Measurements from ENCODE around the gene MALAT1.
"Not testable (repeated sequence)": the region's sequence is repeated elsewhere in the genome, so short reads cannot be mapped to it uniquely, and the experiment has no call there.

Gene MALAT1

DNA sequence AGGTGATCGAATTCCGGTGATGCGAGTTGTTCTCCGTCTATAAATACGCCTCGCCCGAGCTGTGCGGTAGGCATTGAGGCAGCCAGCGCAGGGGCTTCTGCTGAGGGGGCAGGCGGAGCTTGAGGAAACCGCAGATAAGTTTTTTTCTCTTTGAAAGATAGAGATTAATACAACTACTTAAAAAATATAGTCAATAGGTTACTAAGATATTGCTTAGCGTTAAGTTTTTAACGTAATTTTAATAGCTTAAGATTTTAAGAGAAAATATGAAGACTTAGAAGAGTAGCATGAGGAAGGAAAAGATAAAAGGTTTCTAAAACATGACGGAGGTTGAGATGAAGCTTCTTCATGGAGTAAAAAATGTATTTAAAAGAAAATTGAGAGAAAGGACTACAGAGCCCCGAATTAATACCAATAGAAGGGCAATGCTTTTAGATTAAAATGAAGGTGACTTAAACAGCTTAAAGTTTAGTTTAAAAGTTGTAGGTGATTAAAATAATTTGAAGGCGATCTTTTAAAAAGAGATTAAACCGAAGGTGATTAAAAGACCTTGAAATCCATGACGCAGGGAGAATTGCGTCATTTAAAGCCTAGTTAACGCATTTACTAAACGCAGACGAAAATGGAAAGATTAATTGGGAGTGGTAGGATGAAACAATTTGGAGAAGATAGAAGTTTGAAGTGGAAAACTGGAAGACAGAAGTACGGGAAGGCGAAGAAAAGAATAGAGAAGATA, at the start of gene MALAT1:
TSS of gene MALAT1 (plus strand) at position 69 of the 736 bp plus-strand sequence.
- no peaks in the 10 kb centered on the region for H3K27me3 Mint-ChIP-seq
- H3K27ac Mint-ChIP-seq = no peak within 1 kb of the TSS
- H3K4me1 Mint-ChIP-seq (ENCODE audit: low read depth) = peaks cover 36% of the 10 kb centered on the region
- peaks cover 23% of the 10 kb centered on the region for H3K36me3 Mint-ChIP-seq
- H3K9me3 Mint-ChIP-seq (ENCODE audit: low read depth) = no peaks in the 10 kb centered on the region
- H3K4me3 Mint-ChIP-seq = no peak within 1 kb of the TSS

- not testable (repeated sequence) for H3K27ac Mint-ChIP-seq; H3K27me3 Mint-ChIP-seq; H3K4me3 Mint-ChIP-seq; H3K9me3 Mint-ChIP-seq (ENCODE audit: low read depth); H3K36me3 Mint-ChIP-seq
- H3K4me1 Mint-ChIP-seq (ENCODE audit: low read depth) = peaks cover 25% of the 10 kb centered on the region
Observed at GRCh38 chr11:65451301-65451700, 47.5 kb upstream of the MALAT1 start.

DNA sequence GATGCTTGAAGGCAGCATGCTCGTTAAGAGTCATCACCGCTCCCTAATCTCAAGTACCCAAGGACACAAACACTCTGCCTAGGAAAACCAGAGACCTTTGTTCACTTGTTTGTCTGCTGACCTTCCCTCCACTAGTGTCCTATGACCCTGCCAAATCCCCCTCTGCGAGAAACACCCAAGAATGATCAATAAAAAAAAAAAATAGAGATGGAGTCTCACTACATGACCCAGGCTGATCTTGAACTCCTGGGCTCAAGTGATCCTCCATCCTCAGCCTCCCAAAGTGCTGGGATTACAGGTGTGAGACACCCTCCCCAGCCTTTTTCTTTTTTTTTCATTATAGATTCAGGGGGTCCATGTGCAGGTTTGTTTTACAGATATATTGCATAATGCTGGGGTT, 46.6 kb upstream of the MALAT1 start:
- not testable (repeated sequence) for H3K27ac Mint-ChIP-seq; H3K27me3 Mint-ChIP-seq; H3K36me3 Mint-ChIP-seq; H3K9me3 Mint-ChIP-seq (ENCODE audit: low read depth); H3K4me3 Mint-ChIP-seq
- H3K4me1 Mint-ChIP-seq (ENCODE audit: low read depth) = peaks cover 28% of the 10 kb centered on the region

DNA sequence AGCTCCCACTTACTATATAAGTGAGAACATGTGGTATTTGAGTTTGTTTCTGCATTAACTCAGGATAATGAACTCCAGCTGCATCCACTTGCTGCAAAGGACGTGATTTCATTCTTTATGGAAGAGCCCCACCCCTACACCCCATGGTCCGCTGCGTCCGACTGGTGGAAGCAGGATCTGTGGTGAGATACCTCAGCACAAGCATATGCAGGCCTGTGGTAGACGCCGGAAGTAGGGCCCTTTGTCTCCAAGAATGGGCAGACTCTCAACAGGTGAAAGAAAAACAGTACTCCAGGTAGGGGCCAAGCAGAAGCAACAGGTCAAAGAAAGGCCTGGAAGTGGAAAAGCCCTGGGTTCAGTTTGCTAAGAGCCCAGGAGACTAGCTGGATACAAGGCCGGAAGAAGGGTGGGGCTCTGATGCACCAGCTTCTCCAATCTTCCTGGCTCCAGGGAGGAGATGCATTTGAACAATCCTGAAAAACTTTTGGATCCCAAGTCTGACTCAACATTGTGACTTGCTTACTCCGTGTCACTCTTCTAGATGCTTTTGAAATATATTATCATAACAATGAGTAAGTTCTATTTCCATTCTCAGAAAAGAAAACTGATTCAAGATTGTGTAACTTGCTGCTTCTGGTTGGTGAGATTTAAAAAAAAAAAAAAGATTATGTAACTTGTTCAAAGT, 45.9 kb upstream of the MALAT1 start:
- Mint-ChIP-seq H3K4me1 (ENCODE audit: low read depth) (peaks cover 30% of the 10 kb centered on the region), H3K27ac (peak overlapping the region; percentile 34), H3K36me3 (peaks cover 3% of the 10 kb centered on the region), H3K9me3 (ENCODE audit: low read depth) (no peaks in the 10 kb centered on the region), H3K27me3 (no peaks in the 10 kb centered on the region), H3K4me3 (peak overlapping the region; percentile 31)

- H3K9me3 Mint-ChIP-seq (ENCODE audit: low read depth) = no peaks in the 10 kb centered on the region
- H3K4me1 Mint-ChIP-seq (ENCODE audit: low read depth) = peaks cover 30% of the 10 kb centered on the region
- no peaks in the 10 kb centered on the region for H3K27me3 Mint-ChIP-seq
- H3K27ac Mint-ChIP-seq = peak overlapping the region; percentile 89
- H3K36me3 Mint-ChIP-seq = peaks cover 3% of the 10 kb centered on the region
- peak overlapping the region; percentile 91 for H3K4me3 Mint-ChIP-seq
Observed at GRCh38 chr11:65454311-65454695, 44.5 kb upstream of the MALAT1 start.

DNA sequence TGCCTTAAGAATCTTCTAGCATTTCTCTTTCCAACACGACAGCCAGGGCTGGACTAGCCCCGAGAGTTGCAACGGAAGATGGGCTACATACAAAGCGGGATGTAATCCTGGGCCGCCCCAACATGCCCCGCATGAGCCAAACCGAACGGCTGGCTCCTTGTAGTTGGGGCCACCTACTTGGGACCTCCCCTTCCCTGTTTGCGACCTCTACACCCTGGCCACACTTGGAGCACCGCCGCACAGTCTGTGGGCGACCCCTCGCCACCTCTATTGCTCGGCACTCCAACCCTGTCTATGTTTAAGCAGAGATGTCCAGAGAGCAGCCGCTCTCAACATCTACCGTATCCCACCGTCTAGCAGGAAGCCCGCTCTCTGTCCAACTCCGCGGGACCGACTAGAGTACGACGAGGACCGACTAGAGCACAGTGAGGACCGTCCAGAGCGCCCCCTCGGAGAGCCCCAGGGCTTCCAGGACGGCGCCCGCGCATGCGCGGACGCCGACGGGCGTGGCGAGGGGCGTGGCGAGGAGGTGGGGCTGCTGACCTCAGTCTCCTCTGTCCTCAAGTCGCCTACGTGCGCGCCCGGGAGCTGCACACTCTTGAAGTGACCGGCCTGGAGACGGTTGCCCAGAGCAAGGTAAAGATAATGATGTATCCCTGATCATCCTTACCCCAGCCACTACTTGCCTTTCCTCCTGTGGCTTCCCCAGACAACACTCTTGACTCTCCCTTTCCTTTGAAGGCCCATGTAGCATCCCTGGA, 44.0 kb upstream of the MALAT1 start:
- H3K4me3 Mint-ChIP-seq = peak overlapping the region; percentile 91
- no peaks in the 10 kb centered on the region for H3K9me3 Mint-ChIP-seq (ENCODE audit: low read depth)
- H3K4me1 Mint-ChIP-seq (ENCODE audit: low read depth) = peaks cover 30% of the 10 kb centered on the region
- peaks cover 3% of the 10 kb centered on the region for H3K36me3 Mint-ChIP-seq
- H3K27ac Mint-ChIP-seq = peak overlapping the region; percentile 89
- H3K27me3 Mint-ChIP-seq = no peaks in the 10 kb centered on the region

GRCh38 chr11:65456418-65456817, 42.4 kb upstream of the MALAT1 start:
- peaks cover 3% of the 10 kb centered on the region for H3K36me3 Mint-ChIP-seq
- peak overlapping the region; percentile 72 for H3K4me3 Mint-ChIP-seq
- H3K27ac Mint-ChIP-seq = peak overlapping the region; percentile 23
- peaks cover 30% of the 10 kb centered on the region for H3K4me1 Mint-ChIP-seq (ENCODE audit: low read depth)
- H3K27me3 Mint-ChIP-seq = no peaks in the 10 kb centered on the region
- no peaks in the 10 kb centered on the region for H3K9me3 Mint-ChIP-seq (ENCODE audit: low read depth)

- no peaks in the 10 kb centered on the region for H3K9me3 Mint-ChIP-seq (ENCODE audit: low read depth)
- peaks cover 3% of the 10 kb centered on the region for H3K36me3 Mint-ChIP-seq
Observed at GRCh38 chr11:65459552-65459951, 39.3 kb upstream of the MALAT1 start.

GRCh38 chr11:65465471-65465870, 33.4 kb upstream of the MALAT1 start:
- not testable (repeated sequence) for H3K4me1 Mint-ChIP-seq (ENCODE audit: low read depth)

More at GRCh38 chr11:65459552-65459951, 39.3 kb upstream of the MALAT1 start:
- Mint-ChIP-seq H3K4me1 (ENCODE audit: low read depth) (peaks cover 18% of the 10 kb centered on the region), H3K27ac (no peak overlapping the region), H3K27me3 (no peaks in the 10 kb centered on the region), H3K4me3 (no peak overlapping the region)

DNA sequence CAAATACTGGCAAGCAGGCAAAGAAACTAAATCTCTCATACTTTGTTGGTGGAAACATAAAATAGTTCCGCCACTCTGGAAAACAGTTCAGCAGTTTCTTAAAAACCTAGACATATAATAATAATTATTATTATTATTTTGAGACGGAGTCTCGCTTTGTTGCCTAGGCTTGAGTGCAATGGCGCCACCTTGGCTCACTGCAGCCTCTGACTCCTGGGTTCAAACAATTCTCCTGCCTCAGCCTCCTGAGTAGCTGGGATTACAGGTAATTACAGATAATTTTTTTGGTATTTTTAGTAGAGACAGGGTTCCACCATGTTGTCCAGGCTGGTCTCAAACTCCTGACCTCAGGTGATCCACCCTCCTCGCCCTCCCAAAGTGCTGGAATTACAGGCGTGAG, 31.5 kb upstream of the MALAT1 start:
- not testable (repeated sequence) for H3K4me3 Mint-ChIP-seq; H3K9me3 Mint-ChIP-seq (ENCODE audit: low read depth); H3K27ac Mint-ChIP-seq; H3K36me3 Mint-ChIP-seq; H3K27me3 Mint-ChIP-seq
- H3K4me1 Mint-ChIP-seq (ENCODE audit: low read depth) = peaks cover 21% of the 10 kb centered on the region

More at GRCh38 chr11:65465471-65465870, 33.4 kb upstream of the MALAT1 start:
- not testable (repeated sequence) for H3K4me3 Mint-ChIP-seq; H3K36me3 Mint-ChIP-seq; H3K27ac Mint-ChIP-seq; H3K27me3 Mint-ChIP-seq; H3K9me3 Mint-ChIP-seq (ENCODE audit: low read depth)

GRCh38 chr11:65468874-65469333, 29.9 kb upstream of the MALAT1 start:
- no peaks in the 10 kb centered on the region for H3K9me3 Mint-ChIP-seq (ENCODE audit: low read depth)
- H3K27me3 Mint-ChIP-seq = no peaks in the 10 kb centered on the region
- no peak overlapping the region for H3K27ac Mint-ChIP-seq
- peaks cover 26% of the 10 kb centered on the region for H3K4me1 Mint-ChIP-seq (ENCODE audit: low read depth)
- no peaks in the 10 kb centered on the region for H3K36me3 Mint-ChIP-seq
- H3K4me3 Mint-ChIP-seq = no peak overlapping the region

DNA sequence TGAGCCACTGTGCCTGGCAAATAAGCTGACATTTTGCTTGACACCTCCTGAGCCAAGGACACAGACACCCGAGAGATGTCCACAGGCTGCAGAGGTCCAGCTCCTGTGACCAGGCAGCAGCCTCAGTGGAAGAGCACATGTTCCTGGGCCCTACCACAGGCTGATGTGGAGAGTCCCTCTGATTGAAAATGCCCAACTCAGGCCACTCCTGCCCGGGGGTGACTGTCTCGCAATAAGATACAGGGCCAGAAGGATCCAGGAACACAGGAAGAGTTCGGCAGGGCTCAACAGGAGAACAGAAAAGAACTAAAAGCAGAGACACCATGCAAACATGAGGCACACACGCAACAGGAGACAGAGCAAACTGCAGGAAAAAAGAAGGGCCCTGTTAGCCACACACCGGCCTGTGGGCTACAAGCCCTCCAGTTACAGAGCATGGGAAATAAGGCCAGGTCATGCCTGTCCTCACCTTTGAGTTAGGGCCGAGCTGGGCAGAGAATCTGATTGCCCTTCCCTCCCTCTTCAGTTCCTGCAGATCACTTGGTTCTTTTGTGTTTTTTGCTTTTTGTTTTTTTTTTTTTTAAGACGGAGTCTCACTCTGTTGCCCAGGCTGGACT, 28.3 kb upstream of the MALAT1 start:
- no peaks in the 10 kb centered on the region for H3K27me3 Mint-ChIP-seq
- H3K36me3 Mint-ChIP-seq = peaks cover 3% of the 10 kb centered on the region
- H3K27ac Mint-ChIP-seq = peak overlapping the region; percentile 99
- no peaks in the 10 kb centered on the region for H3K9me3 Mint-ChIP-seq (ENCODE audit: low read depth)
- H3K4me3 Mint-ChIP-seq = no peak overlapping the region
- H3K4me1 Mint-ChIP-seq (ENCODE audit: low read depth) = peaks cover 31% of the 10 kb centered on the region

DNA sequence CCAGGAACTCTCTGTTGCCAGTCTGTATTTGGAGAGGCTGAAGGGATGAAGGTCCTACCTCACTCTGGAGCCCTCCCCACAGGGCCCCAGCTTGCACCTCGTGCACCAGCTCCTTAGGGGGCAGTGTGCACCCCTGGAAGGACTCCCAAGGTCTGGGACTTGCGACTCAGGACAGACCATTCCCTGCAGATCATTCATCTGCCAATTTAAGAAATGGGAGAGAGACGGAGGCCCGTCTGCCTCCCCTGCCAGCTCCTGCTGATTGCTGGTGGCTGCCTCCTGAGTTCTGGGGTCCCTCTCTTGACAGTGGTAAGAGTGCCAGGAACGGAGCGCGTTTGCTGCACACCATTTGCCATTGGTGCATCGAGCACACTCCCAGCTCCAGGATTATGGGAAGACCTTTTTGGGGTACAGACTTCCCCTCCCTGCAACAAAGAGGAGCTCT, 27.4 kb upstream of the MALAT1 start:
- peak overlapping the region; percentile 99 for H3K27ac Mint-ChIP-seq
- peaks cover 35% of the 10 kb centered on the region for H3K4me1 Mint-ChIP-seq (ENCODE audit: low read depth)
- no peaks in the 10 kb centered on the region for H3K9me3 Mint-ChIP-seq (ENCODE audit: low read depth)
- H3K27me3 Mint-ChIP-seq = no peaks in the 10 kb centered on the region
- H3K4me3 Mint-ChIP-seq = peak overlapping the region; percentile 78
- peaks cover 3% of the 10 kb centered on the region for H3K36me3 Mint-ChIP-seq

GRCh38 chr11:65472588-65473277, 26.1 kb upstream of the MALAT1 start:
- Mint-ChIP-seq H3K4me3 (peak overlapping the region; percentile 78), H3K27ac (peak overlapping the region; percentile 99), H3K4me1 (ENCODE audit: low read depth) (peaks cover 39% of the 10 kb centered on the region)
- H3K27me3 Mint-ChIP-seq; H3K36me3 Mint-ChIP-seq; H3K9me3 Mint-ChIP-seq (ENCODE audit: low read depth): not testable (repeated sequence)
